RCC 7860 (cell line): Measurements from ENCODE around the gene ENOX1.

ENCODE experiments used
- DNase-seq: peaks from one replicate; pipeline ENCODE4 v3.0.0-alpha.2; 2015; ENCODE audit warnings: low spot score
- FAIRE-seq: peaks from 2 replicates; lab custom pipeline; 2012; peaks lifted over from hg19 to GRCh38; lab: Jason Lieb, UNC

The ENOX1 gene

GRCh38 chr13:43271152-43271551, 515.6 kb downstream of the ENOX1 start:
- DNase-seq (no peak), FAIRE-seq (no peak)

DNA sequence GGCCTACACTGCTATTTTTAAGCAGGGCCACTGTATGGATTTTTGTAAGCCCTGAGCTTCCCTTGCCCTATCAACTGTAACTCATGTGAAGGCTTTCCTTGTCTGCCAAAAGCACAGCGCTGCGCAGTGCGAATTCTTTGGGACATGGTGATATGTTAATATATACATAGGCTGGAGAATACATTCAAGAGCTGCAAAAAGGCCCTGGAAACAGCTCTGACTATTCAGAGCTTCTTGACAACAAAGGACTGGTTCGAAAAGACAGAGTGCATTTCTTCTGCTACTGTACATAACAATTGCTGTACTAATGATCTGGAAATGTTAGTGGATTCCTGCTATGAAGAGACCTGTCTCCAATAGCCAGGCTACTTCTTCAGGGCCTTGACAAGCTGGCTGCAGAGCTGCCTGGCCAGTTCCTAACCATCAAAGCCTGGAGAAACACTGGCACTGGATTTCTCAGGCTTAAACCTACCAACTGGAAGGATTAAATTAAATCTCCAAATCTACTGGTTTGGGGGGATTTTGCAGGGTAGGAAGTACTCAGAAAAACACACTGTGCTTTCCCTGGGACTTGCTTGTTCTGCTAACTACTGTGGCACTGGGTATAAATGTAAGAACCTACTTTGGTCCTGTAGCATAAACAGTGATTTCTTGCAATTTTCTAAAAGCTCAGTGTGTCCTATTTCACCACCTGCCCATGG, 516.5 kb downstream of the ENOX1 start:
- no peak for DNase-seq

GRCh38 chr13:43269037-43269481, 517.7 kb downstream of the ENOX1 start:
- peak; percentile 69 for DNase-seq
- FAIRE-seq = peak; percentile 74

More for the DNA sequence above, 516.5 kb downstream of the ENOX1 start:
- no peak for FAIRE-seq

- DNase-seq (no peak), FAIRE-seq (no peak)
These were observed 518.1 kb downstream of the ENOX1 start for GRCh38 chr13:43268632-43269031.

DNA sequence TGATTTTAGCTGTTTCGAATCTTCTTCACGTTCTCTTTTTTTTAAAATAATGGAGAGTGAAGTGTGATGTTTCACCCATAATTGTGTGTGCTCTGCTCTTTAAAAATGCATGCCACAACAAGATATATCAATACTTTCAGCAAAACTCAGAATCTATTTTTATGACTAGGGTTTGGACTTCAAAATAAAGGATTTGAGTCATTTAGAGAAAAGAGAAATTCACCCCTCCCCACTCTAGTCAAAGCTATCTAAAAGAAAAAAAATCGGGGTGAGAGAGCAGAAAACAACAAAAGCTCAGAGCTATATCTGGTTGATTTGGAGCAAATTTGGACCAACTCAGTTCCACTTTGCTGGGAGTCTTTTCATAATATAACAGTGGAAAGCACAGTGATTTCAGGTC, 518.9 kb downstream of the ENOX1 start:
- DNase-seq = no peak
- FAIRE-seq = no peak

DNA sequence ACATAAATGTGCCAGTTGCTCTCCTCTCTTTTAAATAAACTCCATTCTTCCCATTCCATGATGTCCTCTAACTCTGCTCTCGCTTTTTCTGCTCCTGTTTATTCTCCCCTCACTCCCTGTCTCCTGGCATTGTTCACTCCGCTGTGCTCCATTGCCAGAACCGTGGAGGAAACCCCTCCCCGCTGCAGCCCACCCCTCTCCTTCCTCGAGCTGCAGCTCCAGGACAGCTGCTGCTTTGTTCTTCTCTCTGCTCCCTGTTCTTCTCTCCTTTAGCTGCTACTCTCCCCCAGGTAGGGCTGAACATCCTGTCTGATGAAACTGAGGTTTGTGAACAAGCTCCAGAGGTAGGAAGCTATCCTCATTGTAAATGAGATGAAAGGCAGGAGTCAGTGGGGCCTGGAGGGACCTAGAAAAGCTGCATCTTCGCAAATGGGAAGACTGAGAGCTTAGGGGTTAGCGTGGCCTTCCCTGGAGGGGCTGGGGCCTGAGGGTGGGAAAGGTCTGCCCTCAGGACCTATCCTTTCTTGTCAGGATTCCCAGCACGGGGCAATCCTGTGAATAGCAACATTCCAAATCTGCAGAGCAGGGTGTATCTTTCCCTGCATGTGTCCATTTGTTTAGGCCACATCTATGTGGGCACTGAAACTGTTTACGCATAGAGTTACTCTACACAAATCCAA, 519.7 kb downstream of the ENOX1 start:
- no peak for DNase-seq
- FAIRE-seq = no peak

DNA sequence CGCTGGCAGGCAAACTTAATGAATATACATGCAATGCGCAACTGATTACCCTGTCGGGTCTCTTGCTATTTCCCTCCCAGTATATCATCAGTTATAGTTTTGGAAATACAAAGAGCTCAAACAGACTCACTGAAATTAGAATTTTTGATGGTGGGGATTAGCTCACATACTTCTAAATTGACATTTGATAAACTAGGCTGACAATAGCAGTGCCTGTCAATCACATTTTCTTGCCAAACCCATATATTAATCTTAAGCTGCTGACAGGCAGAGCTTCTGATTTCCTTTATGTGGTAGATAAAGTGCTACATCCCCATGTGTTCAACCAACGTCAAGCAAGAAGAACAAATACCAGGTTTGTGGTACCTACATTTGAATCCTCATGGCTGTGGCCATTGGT, 521.7 kb downstream of the ENOX1 start:
- DNase-seq (no peak), FAIRE-seq (no peak)

- FAIRE-seq (no peak), DNase-seq (no peak)
These were observed 522.3 kb downstream of the ENOX1 start for GRCh38 chr13:43264458-43264857.

DNA sequence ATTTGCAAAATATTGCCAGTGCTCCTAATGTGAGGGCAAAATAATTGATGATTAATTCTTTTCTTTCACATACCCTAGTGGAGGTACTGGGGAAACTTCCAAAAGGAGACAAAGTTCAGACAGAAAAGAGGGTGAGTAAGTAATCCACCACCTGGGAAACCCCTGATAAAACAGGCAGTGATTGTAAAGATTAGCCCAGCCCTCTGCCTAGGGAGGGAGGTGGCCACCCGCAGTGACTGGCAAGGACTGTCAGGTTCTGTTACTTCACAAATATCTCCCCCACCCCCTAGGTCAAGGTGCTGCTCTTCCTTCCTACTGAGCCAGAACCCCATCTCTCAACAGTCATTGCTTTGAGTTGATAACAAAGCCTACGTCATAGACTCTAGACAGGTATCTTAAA, 523.7 kb downstream of the ENOX1 start:
- DNase-seq (no peak), FAIRE-seq (no peak)

GRCh38 chr13:43260999-43261398, 525.8 kb downstream of the ENOX1 start:
- FAIRE-seq = no peak

DNA sequence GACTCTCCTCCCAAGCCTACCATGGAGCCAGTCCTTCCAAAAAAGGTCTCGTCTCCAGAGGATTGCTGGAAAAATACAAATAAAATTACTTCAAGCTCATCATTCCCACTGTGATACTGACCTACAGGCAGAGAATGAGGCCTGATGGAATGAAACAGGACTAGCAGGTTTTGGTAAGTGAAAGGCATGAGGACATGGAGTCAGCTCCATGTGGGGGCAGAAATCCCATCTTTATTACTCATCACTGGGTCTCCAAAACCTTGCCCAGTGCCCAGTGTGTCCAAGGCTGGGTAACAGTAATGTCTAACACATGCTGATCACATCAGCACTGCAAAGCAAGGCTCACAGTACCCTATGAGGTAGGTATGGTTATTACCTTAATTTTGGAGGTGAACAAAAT, 528.0 kb downstream of the ENOX1 start:
- FAIRE-seq (no peak), DNase-seq (no peak)

More at GRCh38 chr13:43260999-43261398, 525.8 kb downstream of the ENOX1 start:
- DNase-seq = no peak

- FAIRE-seq (no peak), DNase-seq (no peak)
These were observed 529.0 kb downstream of the ENOX1 start for GRCh38 chr13:43257765-43258164.

- no peak for FAIRE-seq
- DNase-seq = no peak
These were observed 534.8 kb downstream of the ENOX1 start for GRCh38 chr13:43251961-43252360.

- FAIRE-seq (no peak), DNase-seq (no peak)
These were observed 540.4 kb downstream of the ENOX1 start for GRCh38 chr13:43246382-43246781.

GRCh38 chr13:43245374-43245964, 541.3 kb downstream of the ENOX1 start:
- FAIRE-seq = no peak
- peak; percentile 9 for DNase-seq

- FAIRE-seq = no peak
- no peak for DNase-seq
These were observed 542.3 kb downstream of the ENOX1 start for GRCh38 chr13:43244481-43244880.

GRCh38 chr13:43243711-43244110, 543.1 kb downstream of the ENOX1 start:
- FAIRE-seq (no peak), DNase-seq (no peak)

GRCh38 chr13:43242040-43242439, 544.7 kb downstream of the ENOX1 start:
- DNase-seq (no peak), FAIRE-seq (no peak)

DNA sequence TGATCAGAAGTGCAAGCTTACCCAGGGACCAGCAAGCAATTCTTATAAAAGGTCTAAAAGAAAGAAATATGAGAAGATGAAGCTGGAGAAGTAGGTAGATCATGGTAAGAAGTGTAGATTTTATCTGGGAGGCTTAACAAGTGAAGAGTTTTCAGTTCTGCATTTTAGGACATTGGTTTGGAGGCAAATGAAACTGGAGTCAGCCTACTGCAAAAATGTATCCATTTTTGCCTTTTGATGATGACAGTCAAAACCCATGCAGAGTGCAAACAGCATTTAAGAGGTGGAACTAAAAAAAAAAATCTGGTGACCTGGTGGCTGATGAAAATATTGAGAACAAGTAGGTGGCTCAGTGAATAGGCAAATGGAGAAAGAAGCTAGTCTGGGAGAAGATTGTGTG, 546.5 kb downstream of the ENOX1 start:
- FAIRE-seq (no peak), DNase-seq (no peak)

- FAIRE-seq (no peak), DNase-seq (no peak)
These were observed 547.4 kb downstream of the ENOX1 start for GRCh38 chr13:43239275-43239840.

- FAIRE-seq (no peak), DNase-seq (no peak)
These were observed 548.3 kb downstream of the ENOX1 start for GRCh38 chr13:43238341-43239083.
